HCT116 (cell line): Measurements from ENCODE around the gene NTN3. TPM values are rescaled to one million over a fixed set of nuclear protein-coding genes. Genes with fewer than 3 reads are reported as not detected.
A peak's percentile ranks its signal among the peaks of the same experiment; 100 is the strongest.

Experiments used
- ATAC-seq: fragments of 200-7000 bp; cut with Tn5 transposase; 2 replicates; pipeline ENCODE4 v1.9.1; 2020; ENCODE audit warnings: mild to moderate bottlenecking, moderate library complexity
- BruUV-seq: library from RNA; stranded (reverse); fragments of 400-500 nt; replicated peaks from 2 replicates; lab custom pipeline; 2021; lab: Mats Ljungman, UMichigan
- CTCF ChIA-PET: fragments of 300-600 bp; sonication (Branson Sonifier 250); formaldehyde crosslinking; loops from one replicate; lab custom pipeline; 2021; ENCODE audit warnings: antibody characterized with exemption; lab: Charles Lee
- POLR2A ChIA-PET: fragments of 300-600, 350-600 bp; sonication (Branson Sonifier 250); formaldehyde crosslinking; loops from one replicate; lab custom pipeline; 2021; ENCODE audit warnings: antibody characterized with exemption; lab: Charles Lee
- RAD21 ChIA-PET, 2 experiments: fragments of 300-600 bp; sonication (Branson Sonifier 250); formaldehyde crosslinking; loops; one replicate each; lab custom pipeline; 2023; ENCODE audit warnings: low total read pairs in 2 of 2; ENCODE audit not compliant: uncharacterized antibody in 2 of 2, unreplicated experiment in 2 of 2, low non-redundant PET in 1 of 2; lab: Charles Lee
- DNase-seq: peaks from one replicate; pipeline ENCODE4 v3.0.0-alpha.2; 2010; ENCODE audit warnings: low read depth, low spot score
- H2AFZ ChIP-seq: fragments of 200-600 bp; shearing (Covaris generic), sonication (generic); 2 replicates; pipeline ENCODE4 v1.6.1; 2017; ENCODE audit warnings: low read depth, mixed run types, mixed read lengths, antibody characterized with exemption, low read length; ENCODE audit not compliant: poor library complexity, severe bottlenecking
- H3K27ac ChIP-seq: 2 replicates; pipeline ENCODE4 v1.5.1; 2012; ENCODE audit warnings: low read depth, low read length
- H3K27me3 ChIP-seq: fragments of 200-600 bp; sonication (generic); 2 replicates; pipeline ENCODE4 v1.6.1; 2016; ENCODE audit warnings: mixed run types, low read length, mixed read lengths; ENCODE audit not compliant: insufficient read depth
- H3K36me3 ChIP-seq, 2 experiments: fragments of 200-500 bp in 1 of 2; fragments of 200-600 bp in 1 of 2; sonication (Bioruptor generic) in 1 of 2; sonication (generic) in 1 of 2; 2 replicates each; pipeline versions ENCODE4 v1.5.1 to v1.6.1; 2014 to 2016; ENCODE audit warnings: low read length in 2 of 2, inconsistent platforms in 1 of 2, mixed read lengths in 1 of 2, mixed run types in 1 of 2; ENCODE audit not compliant: insufficient read depth in 2 of 2, control insufficient read depth in 1 of 2
- H3K4me1 ChIP-seq, 2 experiments: fragments of 200-600 bp in 1 of 2; sonication (generic) in 1 of 2; 2 replicates each; pipeline versions ENCODE4 v1.5.1 to v1.6.1; 2012 to 2017; ENCODE audit warnings: low read length in 2 of 2, inconsistent platforms in 1 of 2, mild to moderate bottlenecking in 1 of 2, mixed read lengths in 1 of 2, mixed run types in 1 of 2, moderate library complexity in 1 of 2; ENCODE audit not compliant: insufficient read depth in 2 of 2, control insufficient read depth in 1 of 2
- H3K4me2 ChIP-seq: fragments of 200-600 bp; sonication (generic); 2 replicates; pipeline ENCODE4 v1.6.1; 2017; ENCODE audit warnings: mixed run types, low read length, mixed read lengths
- H3K4me3 ChIP-seq, 2 experiments: fragments of 200-600 bp in 1 of 2; sonication (generic) in 1 of 2; replicated peaks in 1 of 2; 2 replicates each; pipeline ENCODE4 v1.5.1; 2011 to 2016; ENCODE audit warnings: low read length in 2 of 2, control low read depth in 1 of 2, low read depth in 1 of 2, mild to moderate bottlenecking in 1 of 2, mixed read lengths in 1 of 2, mixed run types in 1 of 2
- H3K79me2 ChIP-seq: fragments of 200-600 bp; sonication (generic); 2 replicates; pipeline ENCODE4 v1.6.1; 2017; ENCODE audit warnings: mild to moderate bottlenecking, mixed run types, low read length, moderate library complexity, mixed read lengths; ENCODE audit not compliant: insufficient read depth
- H3K9ac ChIP-seq: fragments of 200-600 bp; sonication (generic); 2 replicates; pipeline ENCODE4 v1.6.1; 2016; ENCODE audit warnings: low read length, mixed read lengths
- H3K9me2 ChIP-seq: fragments of 200-600 bp; sonication (generic), shearing (Covaris generic); 2 replicates; pipeline ENCODE4 v1.6.1; 2017; ENCODE audit warnings: mixed run types, mild to moderate bottlenecking, moderate library complexity; ENCODE audit not compliant: insufficient read depth
- H3K9me3 ChIP-seq, 2 experiments: fragments of 200-500 bp in 1 of 2; fragments of 200-600 bp in 1 of 2; sonication (Bioruptor generic) in 1 of 2; sonication (generic) in 1 of 2; 2 replicates each; pipeline ENCODE4 v1.6.1; 2014 to 2017; ENCODE audit warnings: low read length in 2 of 2, mixed read lengths in 2 of 2, inconsistent platforms in 1 of 2, low read depth in 1 of 2, mild to moderate bottlenecking in 1 of 2, mixed run types in 1 of 2, moderate library complexity in 1 of 2; ENCODE audit not compliant: control insufficient read depth in 1 of 2, insufficient read depth in 1 of 2
- H4K20me1 ChIP-seq: fragments of 200-600 bp; sonication (generic), shearing (Covaris generic); 2 replicates; pipeline ENCODE4 v1.6.1; 2017; ENCODE audit warnings: mixed run types, mild to moderate bottlenecking, moderate library complexity; ENCODE audit not compliant: insufficient read depth
- ATF3 ChIP-seq: IDR thresholded peaks from 2 replicates; pipeline ENCODE4 v1.6.1; 2012
- CBX3 ChIP-seq: IDR thresholded peaks from 2 replicates; pipeline ENCODE4 v1.6.1; 2012; ENCODE audit warnings: low read depth
- CEBPB ChIP-seq: IDR thresholded peaks from 2 replicates; pipeline ENCODE4 v1.6.1; 2012; ENCODE audit warnings: low read depth
- CTCF ChIP-seq, 3 experiments: fragments of 200-600 bp in 1 of 3; sonication (generic) in 1 of 3; IDR thresholded peaks in 2 of 3; conservative IDR thresholded peaks in 1 of 3; 2 replicates each; pipeline ENCODE4 v1.5.1; 2012 to 2017; ENCODE audit warnings: low read depth in 2 of 3, low read length in 2 of 3, antibody characterized with exemption in 1 of 3, borderline replicate concordance in 1 of 3, control low read depth in 1 of 3, mild to moderate bottlenecking in 1 of 3, mixed read lengths in 1 of 3, mixed run types in 1 of 3, moderate library complexity in 1 of 3; ENCODE audit not compliant: insufficient read depth in 1 of 3
- ELF1 ChIP-seq: IDR thresholded peaks from 2 replicates; pipeline ENCODE4 v1.6.1; 2012; ENCODE audit warnings: low read depth, borderline replicate concordance
- EZH2phosphoT487 ChIP-seq: fragments of 200-600 bp; IDR thresholded peaks from 2 replicates; pipeline ENCODE4 v1.6.1; 2018; ENCODE audit warnings: antibody characterized with exemption, borderline replicate concordance
- FOSL1 ChIP-seq: IDR thresholded peaks from 2 replicates; pipeline ENCODE4 v1.6.1; 2012; ENCODE audit warnings: low read depth
- JUND ChIP-seq: IDR thresholded peaks from 2 replicates; pipeline ENCODE4 v1.6.1; 2012
- MAX ChIP-seq: IDR thresholded peaks from 2 replicates; pipeline ENCODE4 v1.6.1; 2012
- POLR2AphosphoS5 ChIP-seq: IDR thresholded peaks from 2 replicates; pipeline ENCODE4 v1.6.1; 2011; ENCODE audit warnings: mild to moderate bottlenecking, low read depth, low read length, moderate library complexity
- RAD21 ChIP-seq: IDR thresholded peaks from 2 replicates; pipeline ENCODE4 v1.6.1; 2012; ENCODE audit warnings: low read depth, mild to moderate bottlenecking
- REST ChIP-seq: IDR thresholded peaks from 2 replicates; pipeline ENCODE4 v1.6.1; 2012; ENCODE audit warnings: low read depth
- SP1 ChIP-seq: IDR thresholded peaks from 2 replicates; pipeline ENCODE4 v1.6.1; 2012; ENCODE audit warnings: low read depth
- SRF ChIP-seq: IDR thresholded peaks from 2 replicates; pipeline ENCODE4 v1.6.1; 2012; ENCODE audit warnings: low read depth
- TCF7L2 ChIP-seq: IDR thresholded peaks from 2 replicates; pipeline ENCODE4 v1.7.0; 2011; ENCODE audit warnings: borderline replicate concordance, inconsistent platforms; ENCODE audit not compliant: insufficient read depth, insufficient read length; ENCODE audit errors: extremely low read depth
- YY1 ChIP-seq: IDR thresholded peaks from 2 replicates; pipeline ENCODE4 v1.6.1; 2011; ENCODE audit warnings: low read length, low read depth, moderate library complexity, mild to moderate bottlenecking; ENCODE audit not compliant: insufficient replicate concordance; ENCODE audit errors: extremely low read depth
- ZBTB33 ChIP-seq: IDR thresholded peaks from 2 replicates; pipeline ENCODE4 v1.6.1; 2011; ENCODE audit warnings: mild to moderate bottlenecking, low read length, moderate library complexity; ENCODE audit not compliant: insufficient replicate concordance; ENCODE audit errors: extremely low read depth
- ZFX ChIP-seq: fragments of 450-650 bp; IDR thresholded peaks from 2 replicates; pipeline ENCODE4 v1.6.1; 2017
- intact Hi-C: fragments of 100-400 bp; cut with micrococcal nuclease; formaldehyde crosslinking; loops from 2 replicates; pipeline ENCODE4 v1.10.0; 2022
- total RNA-seq: library from RNA; stranded (reverse); gene quantifications from one replicate; pipeline ENCODE4 v1.2.1, GENCODE V29; 2021; ENCODE audit not compliant: unreplicated experiment

Gene NTN3
- total RNA-seq, 1 experiment from 2014 or later, result 0.30 TPM

GRCh38 chr16:2438121-2438520 is 33.0 kb upstream of the NTN3 start:
- Histone ChIP-seq H3K4me3 (no peak overlapping the region), H3K9ac (no peak overlapping the region), H3K4me2 (no peak overlapping the region), H3K9me3 (no peaks in the 10 kb centered on the region), H3K4me1 (no peaks in the 10 kb centered on the region), H4K20me1 (no peaks in the 10 kb centered on the region), H2AFZ (no peak overlapping the region), H3K27me3 (no peaks in the 10 kb centered on the region), H3K27ac (no peak overlapping the region), H3K9me2 (no peaks in the 10 kb centered on the region), H3K79me2 (peaks cover 45% of the 10 kb centered on the region), H3K36me3 (peaks cover 45 to 57% of the 10 kb centered on the region in 2 experiments)
- DNase-seq, result no peak
- no peak for TF ChIP-seq JUND
- TF ChIP-seq CBX3, result no peak
- TF ChIP-seq MAX, result no peak
- TF ChIP-seq REST, result no peak
- TF ChIP-seq ELF1, result no peak
- TF ChIP-seq ZFX, result no peak
- no peak for TF ChIP-seq RAD21
- no peak for TF ChIP-seq EZH2phosphoT487
- TF ChIP-seq SP1, result no peak
- no peak for TF ChIP-seq SRF
- TF ChIP-seq TCF7L2, result no peak
- TF ChIP-seq ATF3, result no peak
- no peak for TF ChIP-seq FOSL1
- no peak for TF ChIP-seq CEBPB
- no peak for TF ChIP-seq ZBTB33
- no peak for TF ChIP-seq YY1
- no peak for TF ChIP-seq POLR2AphosphoS5
- no peak for TF ChIP-seq CTCF (IDR thresholded peaks at IDR 0.05 in 2 of 3, conservative IDR thresholded peaks at IDR 0.05 in 1 of 3; ENCODE audit: borderline replicate concordance in 1 of 3, insufficient read depth in 1 of 3, low read depth in 2 of 3, low read length in 2 of 3)
- ChIA-PET CTCF (no interaction called here), POLR2A (no interaction called here), RAD21 (no interaction called here)
- TSS peak; percentile 8 for BruUV-seq
- intact Hi-C loops, result no loop called here
- ATAC-seq, result no peak
